Keratinocyte (primary cell): ENCODE data around the gene MRGPRF. TPM values are rescaled to one million over a fixed set of nuclear protein-coding genes. Genes with fewer than 3 reads are reported as not detected.

ENCODE experiments used
- DNase-seq: peaks from one replicate; pipeline ENCODE4 v3.0.0-alpha.2; 2011; ENCODE audit warnings: low read depth, missing footprints, low spot score
- FAIRE-seq: peaks from 2 replicates; lab custom pipeline; 2011; peaks lifted over from hg19 to GRCh38; lab: Jason Lieb, UNC
- H2AFZ ChIP-seq: 2 replicates; pipeline ENCODE4 v1.6.0; 2012; ENCODE audit warnings: low read length, control low read depth, inconsistent platforms; ENCODE audit not compliant: control insufficient read depth
- H3K27ac ChIP-seq: 2 replicates; pipeline ENCODE4 v1.5.1; 2011; ENCODE audit warnings: low read length; ENCODE audit not compliant: control insufficient read depth, insufficient read depth
- H3K27me3 ChIP-seq: 3 replicates; pipeline ENCODE4 v1.6.0; 2011; ENCODE audit warnings: low read length; ENCODE audit not compliant: control insufficient read depth, insufficient read depth; ENCODE audit errors: extremely low read depth
- H3K36me3 ChIP-seq, 2 experiments: 2 replicates in 1 of 2; 3 replicates in 1 of 2; pipeline ENCODE4 v1.5.1; 2011; ENCODE audit warnings: low read length in 2 of 2, mild to moderate bottlenecking in 1 of 2; ENCODE audit not compliant: control insufficient read depth in 2 of 2, insufficient read depth in 2 of 2; ENCODE audit errors: extremely low read depth in 1 of 2
- H3K4me1 ChIP-seq: 3 replicates; pipeline ENCODE4 v1.5.1; 2011; ENCODE audit warnings: low read length; ENCODE audit not compliant: control insufficient read depth, insufficient read depth; ENCODE audit errors: extremely low read depth
- H3K4me2 ChIP-seq: 3 replicates; pipeline ENCODE4 v1.6.0; 2011; ENCODE audit warnings: low read depth, low read length; ENCODE audit not compliant: control insufficient read depth, insufficient read depth; ENCODE audit errors: extremely low read depth
- H3K4me3 ChIP-seq, 3 experiments: fragments of 200-600 bp in 1 of 3; sonication (generic) in 1 of 3; 2 replicates in 2 of 3; 3 replicates in 1 of 3; pipeline ENCODE4 v1.5.1; 2011 to 2016; ENCODE audit warnings: low read length in 3 of 3, mild to moderate bottlenecking in 3 of 3, control low read depth in 2 of 3, inconsistent platforms in 1 of 3, low read depth in 1 of 3, mixed read lengths in 1 of 3, mixed run types in 1 of 3, moderate library complexity in 1 of 3; ENCODE audit not compliant: control insufficient read depth in 2 of 3, insufficient read depth in 2 of 3; ENCODE audit errors: extremely low read depth in 1 of 3
- H3K79me2 ChIP-seq: 2 replicates; pipeline ENCODE4 v1.6.0; 2012; ENCODE audit warnings: low read length; ENCODE audit not compliant: control insufficient read depth, insufficient read depth
- H3K9ac ChIP-seq: 3 replicates; pipeline ENCODE4 v1.6.0; 2011; ENCODE audit warnings: low read length; ENCODE audit not compliant: control insufficient read depth, insufficient read depth; ENCODE audit errors: extremely low read depth
- H3K9me1 ChIP-seq: 3 replicates; pipeline ENCODE4 v1.6.0; 2011; ENCODE audit warnings: low read length; ENCODE audit not compliant: control insufficient read depth, insufficient read depth; ENCODE audit errors: extremely low read depth
- H3K9me3 ChIP-seq: 2 replicates; pipeline ENCODE4 v1.5.1; 2012; ENCODE audit warnings: low read depth, low read length; ENCODE audit not compliant: control insufficient read depth
- H4K20me1 ChIP-seq: 3 replicates; pipeline ENCODE4 v1.6.0; 2011; ENCODE audit warnings: low read length; ENCODE audit not compliant: control insufficient read depth, insufficient read depth; ENCODE audit errors: extremely low read depth
- EZH2 ChIP-seq: IDR thresholded peaks from one replicate; pipeline ENCODE4 v1.6.1; 2012; ENCODE audit warnings: inconsistent platforms, mild to moderate bottlenecking, low read length, moderate library complexity
- dilution Hi-C: fragments of 300-500 bp; cut with MboI; formaldehyde crosslinking; loops from one replicate; pipeline ENCODE4 v1.7.0; 2020; ENCODE audit warnings: low sequenced_read_pairs; ENCODE audit not compliant: extremely low pct_ligation_motif_present
- polyA plus RNA-seq, 5 experiments: library from polyadenylated mRNA; depleted of rRNA in 3 of 5; stranded (reverse) in 3 of 5; stranded (forward) in 1 of 5; unstranded in 1 of 5; fragments of >200 nt; gene quantifications; 1 replicate in 1 of 5; 2 replicates in 3 of 5; 3 replicates in 1 of 5; pipeline versions ENCODE4 v1.2.1 to v1.2.3, GENCODE V29; 2011 to 2012; ENCODE audit warnings: missing spikeins in 2 of 5, low read depth in 1 of 5, low replicate concordance in 1 of 5
- TF ChIP-seq, protein P1 (sequence below), 3 experiments: IDR thresholded peaks in 1 of 3; conservative IDR thresholded peaks in 1 of 3; optimal IDR thresholded peaks in 1 of 3; 2 replicates in 2 of 3; 3 replicates in 1 of 3; pipeline versions ENCODE3 to v1.5.1; 2011; ENCODE audit warnings: low read length in 3 of 3, mild to moderate bottlenecking in 3 of 3, moderate library complexity in 2 of 3, control low read depth in 1 of 3, inconsistent platforms in 1 of 3; ENCODE audit not compliant: insufficient read depth in 2 of 3; ENCODE audit errors: extremely low read depth in 1 of 3

The MRGPRF gene
- polyA plus RNA-seq, 1 donor (not counting 4 experiments of a cell fraction or from before 2014, with no cell fraction given), result not detected

DNA sequence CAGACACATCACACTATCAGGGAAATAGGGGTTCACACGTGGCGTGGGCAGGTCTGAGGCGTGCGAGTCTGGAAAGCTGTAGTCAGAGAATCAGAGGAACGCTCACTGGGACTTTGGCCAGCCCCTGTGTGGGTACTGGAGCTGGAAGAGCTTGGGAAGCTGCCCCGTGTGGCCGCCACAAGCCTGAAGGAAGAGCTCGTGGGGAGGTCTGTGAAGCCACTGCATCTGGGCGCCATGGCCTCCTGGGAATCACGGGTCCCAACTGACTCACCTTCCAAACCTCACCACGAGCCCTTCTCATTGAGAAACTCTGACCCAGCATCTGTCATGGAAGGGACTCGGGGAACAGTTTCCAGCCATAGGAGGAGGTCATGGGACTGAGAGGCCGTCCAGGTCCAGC, 5.9 kb upstream of the MRGPRF start:
- TF ChIP-seq, protein P1, sequence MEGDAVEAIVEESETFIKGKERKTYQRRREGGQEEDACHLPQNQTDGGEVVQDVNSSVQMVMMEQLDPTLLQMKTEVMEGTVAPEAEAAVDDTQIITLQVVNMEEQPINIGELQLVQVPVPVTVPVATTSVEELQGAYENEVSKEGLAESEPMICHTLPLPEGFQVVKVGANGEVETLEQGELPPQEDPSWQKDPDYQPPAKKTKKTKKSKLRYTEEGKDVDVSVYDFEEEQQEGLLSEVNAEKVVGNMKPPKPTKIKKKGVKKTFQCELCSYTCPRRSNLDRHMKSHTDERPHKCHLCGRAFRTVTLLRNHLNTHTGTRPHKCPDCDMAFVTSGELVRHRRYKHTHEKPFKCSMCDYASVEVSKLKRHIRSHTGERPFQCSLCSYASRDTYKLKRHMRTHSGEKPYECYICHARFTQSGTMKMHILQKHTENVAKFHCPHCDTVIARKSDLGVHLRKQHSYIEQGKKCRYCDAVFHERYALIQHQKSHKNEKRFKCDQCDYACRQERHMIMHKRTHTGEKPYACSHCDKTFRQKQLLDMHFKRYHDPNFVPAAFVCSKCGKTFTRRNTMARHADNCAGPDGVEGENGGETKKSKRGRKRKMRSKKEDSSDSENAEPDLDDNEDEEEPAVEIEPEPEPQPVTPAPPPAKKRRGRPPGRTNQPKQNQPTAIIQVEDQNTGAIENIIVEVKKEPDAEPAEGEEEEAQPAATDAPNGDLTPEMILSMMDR (optimal IDR thresholded peaks at IDR 0.05 in 1 of 3, IDR thresholded peaks at IDR 0.05 in 1 of 3, conservative IDR thresholded peaks at IDR 0.05 in 1 of 3; ENCODE audit: extremely low read depth in 1 of 3, insufficient read depth in 2 of 3, low read length in 3 of 3), result no peak
- no peak for TF ChIP-seq EZH2
- Histone ChIP-seq H3K4me2 (no peak overlapping the region), H3K9me1 (no peaks in the 10 kb centered on the region), H3K4me3 (no peak overlapping the region), H3K36me3 (no peaks in the 10 kb centered on the region), H3K27ac (no peak overlapping the region), H3K9ac (no peak overlapping the region), H3K9me3 (no peaks in the 10 kb centered on the region), H2AFZ (no peak overlapping the region), H3K27me3 (peaks cover 20% of the 10 kb centered on the region), H4K20me1 (no peaks in the 10 kb centered on the region), H3K4me1 (no peaks in the 10 kb centered on the region), H3K79me2 (no peaks in the 10 kb centered on the region)
- dilution Hi-C loops, result no loop called here
- FAIRE-seq, result no peak
- no peak for DNase-seq

DNA sequence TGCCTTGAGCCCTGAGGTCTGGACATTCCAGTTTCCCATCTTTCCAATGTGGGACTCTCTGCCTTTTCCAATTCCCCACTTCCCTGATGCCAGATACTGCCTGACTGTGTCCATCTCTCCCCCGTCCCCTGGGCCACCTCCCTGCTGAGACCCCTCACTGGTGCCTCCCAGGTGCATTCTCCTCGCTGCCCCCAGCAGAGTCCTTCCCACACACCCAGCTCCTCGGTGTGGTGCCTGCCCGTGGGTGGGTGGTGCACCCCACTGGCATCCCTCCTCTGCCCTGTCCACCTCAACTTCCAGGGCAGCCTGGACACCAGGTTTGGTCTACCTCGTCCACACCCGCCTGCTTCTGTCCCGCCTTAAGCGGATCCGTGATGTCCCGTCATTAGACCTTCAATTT, 4.9 kb upstream of the MRGPRF start:
- Histone ChIP-seq H3K9me1 (no peaks in the 10 kb centered on the region), H3K4me2 (no peak overlapping the region), H3K27ac (no peak overlapping the region), H3K36me3 (no peaks in the 10 kb centered on the region), H3K4me1 (no peaks in the 10 kb centered on the region), H2AFZ (no peak overlapping the region), H3K4me3 (no peak overlapping the region), H3K9me3 (no peaks in the 10 kb centered on the region), H3K27me3 (peaks cover 26% of the 10 kb centered on the region), H4K20me1 (no peaks in the 10 kb centered on the region), H3K9ac (no peak overlapping the region), H3K79me2 (no peaks in the 10 kb centered on the region)
- dilution Hi-C loops, result no loop called here
- DNase-seq (no peak), FAIRE-seq (no peak)
- TF ChIP-seq, protein P1 (optimal IDR thresholded peaks at IDR 0.05 in 1 of 3, IDR thresholded peaks at IDR 0.05 in 1 of 3, conservative IDR thresholded peaks at IDR 0.05 in 1 of 3; ENCODE audit: extremely low read depth in 1 of 3, insufficient read depth in 2 of 3, low read length in 3 of 3), result no peak
- no peak for TF ChIP-seq EZH2
